ENCODE results near the gene KIAA1755. TPM values are rescaled to one million over a fixed set of nuclear protein-coding genes. Genes with fewer than 3 reads are reported as not detected.
"Not testable (repeated sequence)": the region's sequence is repeated elsewhere in the genome, so short reads cannot be mapped to it uniquely, and the experiment has no call there.

The KIAA1755 gene
- total RNA-seq, 1 experiment from 2014 or later = 0.44 TPM

DNA sequence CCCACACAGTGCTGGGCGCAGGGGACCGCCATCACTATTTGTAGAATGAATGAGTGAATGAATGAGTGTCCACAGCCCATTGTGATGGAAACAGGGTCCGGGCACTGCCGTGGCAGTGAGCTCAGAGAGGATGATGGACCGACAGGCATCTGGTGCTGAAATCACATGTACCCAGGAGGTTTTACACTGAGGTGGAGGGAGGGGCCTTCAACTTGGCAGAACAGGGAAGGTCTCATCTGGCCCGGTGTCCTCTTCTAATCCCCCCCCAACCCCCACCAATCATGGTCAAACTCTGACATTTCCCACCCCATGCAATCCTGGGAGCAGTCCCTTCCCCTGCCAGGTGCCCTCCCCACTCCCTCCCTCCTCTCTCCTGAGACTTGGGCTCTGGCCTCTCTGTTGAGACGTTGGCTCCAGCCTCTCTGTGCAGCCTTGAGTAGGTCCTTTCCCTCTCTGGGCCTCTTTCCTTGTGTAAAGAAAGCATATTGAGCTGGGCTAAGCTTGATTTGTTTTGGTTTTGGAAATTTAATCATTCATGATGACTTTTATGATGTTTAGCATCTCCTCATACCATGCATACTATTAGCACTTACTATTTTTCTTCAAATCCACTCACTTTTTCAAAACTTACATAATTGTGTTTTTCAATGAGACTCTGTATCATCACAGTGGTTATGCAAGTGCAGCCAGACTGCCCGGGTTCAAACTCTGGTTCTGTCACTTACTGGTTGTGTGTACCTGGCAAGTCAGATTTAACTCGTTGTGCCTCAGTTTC, 10.8 kb downstream of the KIAA1755 start:
- POLR2A ChIA-PET (ENCODE audit: unreplicated experiment) = no interaction called here
- CTCF ChIA-PET = no interaction called here

GRCh38 chr20:38248133-38248532, 12.4 kb downstream of the KIAA1755 start:
- DNase-seq (no peak), ATAC-seq (no peak)
- Histone ChIP-seq H3K9ac (ENCODE audit: low read length) (no peak overlapping the region), H3F3A (ENCODE audit: low read length, unreplicated experiment) (no peaks in the 10 kb centered on the region), H3K36me3 (ENCODE audit: low read depth, low read length) (no peaks in the 10 kb centered on the region), H3K4me3 (ENCODE audit: low read length) (no peak overlapping the region), H3K4me2 (ENCODE audit: low read length) (no peak overlapping the region), H3K27ac (ENCODE audit: low read length) (no peak overlapping the region), H3K4me1 (ENCODE audit: insufficient read depth, low read length) (no peaks in the 10 kb centered on the region), H4K20me1 (ENCODE audit: low read length) (no peaks in the 10 kb centered on the region), H3K9me2 (replicated peaks; ENCODE audit: low read length) (no peaks in the 10 kb centered on the region), H2AFZ (ENCODE audit: low read length) (no peak overlapping the region), H3K79me2 (ENCODE audit: low read length) (no peaks in the 10 kb centered on the region), H3K27me3 (ENCODE audit: low read length) (no peaks in the 10 kb centered on the region), H3K9me3 (ENCODE audit: low read length) (no peaks in the 10 kb centered on the region)
- CTCF ChIA-PET = no interaction called here
- POLR2A ChIA-PET (ENCODE audit: unreplicated experiment) = no interaction called here
- TF ChIP-seq EZH2phosphoT487 (IDR thresholded peaks at IDR 0.05; ENCODE audit: borderline replicate concordance, low read length) = no peak
- no TSS peak for BruUV-seq (replicated peaks)
- intact Hi-C loops (cut with micrococcal nuclease) = no loop called here

More for the DNA sequence above, 10.8 kb downstream of the KIAA1755 start:
- no peak overlapping the region for H3K4me2 ChIP-seq (ENCODE audit: low read length)
- DNase-seq = no peak
- no peak overlapping the region for H2AFZ ChIP-seq (ENCODE audit: low read length)
- H3K27ac ChIP-seq (ENCODE audit: low read length) = no peak overlapping the region
- no peak overlapping the region for H3K4me3 ChIP-seq (ENCODE audit: low read length)
- intact Hi-C loops (cut with micrococcal nuclease) = no loop called here
- H3K9ac ChIP-seq (ENCODE audit: low read length) = no peak overlapping the region
- H3K36me3 ChIP-seq (ENCODE audit: low read depth, low read length) = no peaks in the 10 kb centered on the region
- no TSS peak for BruUV-seq (replicated peaks)
- H3K9me2 ChIP-seq (replicated peaks; ENCODE audit: low read length) = no peaks in the 10 kb centered on the region
- no peaks in the 10 kb centered on the region for H3K27me3 ChIP-seq (ENCODE audit: low read length)
- no peaks in the 10 kb centered on the region for H3K9me3 ChIP-seq (ENCODE audit: low read length)
- H3F3A ChIP-seq (ENCODE audit: low read length, unreplicated experiment) = no peaks in the 10 kb centered on the region
- no peaks in the 10 kb centered on the region for H4K20me1 ChIP-seq (ENCODE audit: low read length)
- no peak for TF ChIP-seq CTCF (conservative IDR thresholded peaks at IDR 0.05; ENCODE audit: low read depth, low read length)
- TF ChIP-seq EZH2phosphoT487 (IDR thresholded peaks at IDR 0.05; ENCODE audit: borderline replicate concordance, low read length) = no peak
- TF ChIP-seq EZH2 (IDR thresholded peaks at IDR 0.05; ENCODE audit: low read length, unreplicated experiment) = no peak
- no peaks in the 10 kb centered on the region for H3K4me1 ChIP-seq (ENCODE audit: insufficient read depth, low read length)
- H3K79me2 ChIP-seq (ENCODE audit: low read length) = no peaks in the 10 kb centered on the region
- ATAC-seq = no peak

DNA sequence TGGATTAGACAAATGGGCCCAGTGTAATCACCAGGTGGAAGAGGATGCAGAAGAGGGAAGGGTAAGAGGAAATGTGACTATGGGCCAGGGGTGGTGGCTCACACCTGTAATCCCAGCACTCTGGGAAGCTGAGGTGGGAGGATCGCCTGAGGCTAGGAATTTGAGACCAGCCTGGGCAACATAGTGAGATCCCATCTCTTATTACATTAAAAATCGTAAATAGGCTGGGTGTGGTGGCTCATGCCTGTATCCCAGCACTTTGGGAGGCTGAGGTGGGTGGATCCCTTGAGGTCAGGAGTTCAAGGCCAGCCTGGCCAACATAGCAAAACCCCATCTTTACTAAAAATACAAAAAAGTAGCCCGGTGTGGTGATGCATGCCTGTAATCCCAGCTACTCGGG, 12.8 kb downstream of the KIAA1755 start:
- H3K27ac ChIP-seq (ENCODE audit: low read length); H3K9me3 ChIP-seq (ENCODE audit: low read length); intact Hi-C loops (cut with micrococcal nuclease); H3K9ac ChIP-seq (ENCODE audit: low read length); H3K36me3 ChIP-seq (ENCODE audit: low read depth, low read length); H3K27me3 ChIP-seq (ENCODE audit: low read length); H2AFZ ChIP-seq (ENCODE audit: low read length); H4K20me1 ChIP-seq (ENCODE audit: low read length); H3K79me2 ChIP-seq (ENCODE audit: low read length); CTCF ChIA-PET; H3K4me1 ChIP-seq (ENCODE audit: insufficient read depth, low read length); H3K9me2 ChIP-seq (replicated peaks; ENCODE audit: low read length); POLR2A ChIA-PET (ENCODE audit: unreplicated experiment); BruUV-seq (replicated peaks); ATAC-seq; H3K4me3 ChIP-seq (ENCODE audit: low read length); H3K4me2 ChIP-seq (ENCODE audit: low read length); H3F3A ChIP-seq (ENCODE audit: low read length, unreplicated experiment); DNase-seq: not testable (repeated sequence)

- CTCF ChIA-PET = no interaction called here
- Histone ChIP-seq H3K4me2 (ENCODE audit: low read length) (no peak overlapping the region), H3K9ac (ENCODE audit: low read length) (no peak overlapping the region), H3K79me2 (ENCODE audit: low read length) (no peaks in the 10 kb centered on the region), H3K9me3 (ENCODE audit: low read length) (peaks cover 4% of the 10 kb centered on the region), H4K20me1 (ENCODE audit: low read length) (no peaks in the 10 kb centered on the region), H3K27ac (ENCODE audit: low read length) (no peak overlapping the region), H3K9me2 (replicated peaks; ENCODE audit: low read length) (no peaks in the 10 kb centered on the region), H3K4me3 (ENCODE audit: low read length) (no peak overlapping the region), H2AFZ (ENCODE audit: low read length) (no peak overlapping the region), H3K36me3 (ENCODE audit: low read depth, low read length) (no peaks in the 10 kb centered on the region; the same call in 1 of the 2 replicates), H3F3A (ENCODE audit: low read length, unreplicated experiment) (no peaks in the 10 kb centered on the region), H3K4me1 (ENCODE audit: insufficient read depth, low read length) (no peaks in the 10 kb centered on the region), H3K27me3 (ENCODE audit: low read length) (no peaks in the 10 kb centered on the region)
- POLR2A ChIA-PET (ENCODE audit: unreplicated experiment) = no interaction called here
- DNase-seq = no peak
- ATAC-seq = no peak
- no peak for TF ChIP-seq EZH2phosphoT487 (IDR thresholded peaks at IDR 0.05; ENCODE audit: borderline replicate concordance, low read length)
- no peak for TF ChIP-seq EZH2 (IDR thresholded peaks at IDR 0.05; ENCODE audit: low read length, unreplicated experiment)
- no TSS peak for BruUV-seq (replicated peaks)
- intact Hi-C loops (cut with micrococcal nuclease) = no loop called here
These were observed 13.4 kb downstream of the KIAA1755 start for GRCh38 chr20:38247166-38247509.

Measured in PC-3 (cell line).